NCI-H748 (cell line): ENCODE measurements around the gene ADD1.
A peak's percentile ranks its signal among the peaks of the same experiment; 100 is the strongest.

Source experiments
- DNase-seq: peaks from one replicate; lab custom pipeline; 2025; ENCODE audit not compliant: unreplicated experiment; lab: John Stamatoyannopoulos, UW

The ADD1 gene

DNA sequence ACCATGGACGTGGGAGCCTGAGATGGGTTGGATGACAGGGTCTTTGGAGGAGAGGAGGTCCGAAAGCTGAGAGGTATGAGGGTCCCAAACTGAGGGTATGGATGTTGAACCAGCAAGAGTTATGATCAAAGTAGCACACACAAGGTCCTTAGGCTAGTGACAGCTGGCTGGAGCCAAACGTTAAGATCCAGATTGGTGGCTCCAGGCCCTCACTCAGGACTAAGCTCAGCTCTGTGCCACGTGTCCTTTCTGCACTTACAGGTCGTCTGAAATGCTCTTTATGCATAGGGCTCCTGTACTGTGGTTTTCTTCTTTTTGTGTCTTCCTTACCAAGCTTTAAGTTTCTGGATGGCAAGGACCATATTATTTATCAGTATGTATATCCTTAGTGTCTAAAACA lies 35.4 kb downstream of the ADD1 start:
- no peak for DNase-seq

DNA sequence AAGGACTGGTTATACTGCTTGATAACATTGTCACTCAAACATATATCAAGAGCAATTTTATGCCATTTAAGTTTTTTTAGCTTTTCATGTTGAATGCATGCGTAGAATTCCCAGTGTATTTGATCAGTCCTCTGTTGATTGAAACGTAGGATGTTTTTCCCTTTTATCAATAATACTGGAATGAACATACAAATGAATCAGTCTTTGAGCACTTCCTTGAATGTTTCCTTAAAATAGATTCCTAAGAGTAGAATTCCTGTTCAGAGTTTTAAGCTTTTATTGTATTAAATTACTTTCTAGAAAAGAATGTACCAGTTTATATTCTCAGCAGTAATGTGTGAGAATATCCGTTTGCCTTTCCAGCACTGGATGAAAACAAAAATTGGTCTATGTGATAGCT lies 37.8 kb downstream of the ADD1 start:
- no peak for DNase-seq

GRCh38 chr4:2882341-2882740 lies 38.7 kb downstream of the ADD1 start:
- DNase-seq: no peak

GRCh38 chr4:2886161-2886560 lies 42.5 kb downstream of the ADD1 start:
- no peak for DNase-seq

- no peak for DNase-seq
These were observed 43.0 kb downstream of the ADD1 start for GRCh38 chr4:2886622-2887021.

- DNase-seq: no peak
These were observed 43.7 kb downstream of the ADD1 start for GRCh38 chr4:2887343-2887742.

GRCh38 chr4:2888886-2889285 lies 45.2 kb downstream of the ADD1 start:
- no peak for DNase-seq

DNA sequence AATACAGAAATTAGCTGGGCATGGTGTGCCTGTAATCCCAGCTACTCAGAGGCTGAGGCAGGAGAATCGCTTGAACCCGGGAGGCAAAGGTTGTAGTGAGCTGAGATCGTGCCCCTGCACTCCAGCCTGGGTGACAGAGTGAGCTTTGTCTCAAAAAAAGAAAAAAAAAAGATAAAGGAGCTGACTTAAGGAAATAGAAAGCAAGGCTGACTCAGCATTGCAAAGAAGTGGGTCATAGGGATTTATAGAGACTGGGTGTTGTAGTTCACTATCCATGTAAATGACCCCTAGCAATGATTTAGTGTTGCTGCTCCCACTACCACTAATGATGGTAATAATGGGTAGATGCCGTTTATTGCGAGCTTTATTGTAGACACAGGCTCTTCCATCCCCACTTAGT lies 47.6 kb downstream of the ADD1 start:
- DNase-seq: no peak

DNA sequence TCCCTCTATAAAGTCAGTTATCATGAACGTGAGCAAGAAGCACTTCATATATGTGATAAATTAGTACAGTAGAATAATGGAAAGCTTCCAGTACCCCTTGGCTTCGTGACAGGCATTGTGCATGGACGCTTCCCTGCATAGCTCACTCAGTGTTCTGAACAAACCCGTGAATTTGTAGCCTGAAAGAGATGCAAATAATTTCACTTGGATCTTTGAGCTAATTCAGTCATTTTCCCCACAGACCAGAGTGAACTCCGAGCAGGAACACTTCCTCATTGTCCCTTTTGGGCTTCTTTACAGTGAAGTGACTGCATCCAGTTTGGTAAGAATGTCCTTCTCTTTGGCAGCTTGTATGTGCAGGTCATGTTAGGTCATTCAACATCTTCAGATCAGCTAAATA lies 50.1 kb downstream of the ADD1 start:
- no peak for DNase-seq

DNA sequence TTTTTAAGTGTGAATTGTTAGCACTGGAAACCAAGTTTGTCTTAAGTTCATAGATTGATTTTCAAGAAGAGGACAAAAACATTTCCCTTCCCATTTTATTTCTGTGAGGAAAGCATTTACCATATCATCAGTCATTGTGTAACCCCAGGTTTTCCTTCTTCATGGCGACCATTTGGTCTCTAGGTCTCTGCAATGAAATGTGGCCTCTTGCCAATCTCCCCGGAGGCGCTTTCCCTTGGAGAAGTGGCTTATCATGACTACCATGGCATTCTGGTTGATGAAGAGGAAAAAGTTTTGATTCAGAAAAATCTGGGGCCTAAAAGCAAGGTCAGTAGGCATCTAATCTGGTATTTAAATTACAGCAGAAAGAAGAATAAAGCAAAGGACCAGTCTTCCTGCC lies 54.4 kb downstream of the ADD1 start:
- DNase-seq: no peak

- no peak for DNase-seq
These were observed 57.1 kb downstream of the ADD1 start for GRCh38 chr4:2900741-2901140.

GRCh38 chr4:2901186-2901585 lies 57.5 kb downstream of the ADD1 start:
- DNase-seq: no peak

- no peak for DNase-seq
These were observed 58.5 kb downstream of the ADD1 start for GRCh38 chr4:2902126-2902525.

DNA sequence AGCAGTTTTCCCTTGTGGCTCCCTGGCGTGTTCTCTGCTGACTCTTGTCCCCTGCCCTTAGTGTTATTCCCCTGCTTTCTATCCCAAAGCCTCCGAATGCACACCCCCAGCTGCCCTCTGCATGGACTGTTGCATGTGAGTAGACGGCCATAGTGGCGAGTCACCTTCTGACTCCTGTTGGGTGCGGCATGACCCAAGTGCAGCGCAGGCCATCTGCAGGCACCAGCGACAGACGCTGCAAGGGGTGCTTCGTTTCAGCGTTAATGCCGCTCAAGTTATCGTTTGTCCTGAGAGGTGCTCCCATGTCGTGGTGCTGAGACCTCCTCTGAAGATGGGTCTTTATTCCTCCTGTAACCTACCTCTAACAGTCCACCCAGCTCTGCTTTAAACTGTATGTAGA lies 61.9 kb downstream of the ADD1 start:
- no peak for DNase-seq

- DNase-seq: no peak
These were observed 62.6 kb downstream of the ADD1 start for GRCh38 chr4:2906218-2906617.

GRCh38 chr4:2907226-2907625 lies 63.6 kb downstream of the ADD1 start:
- DNase-seq: no peak

DNA sequence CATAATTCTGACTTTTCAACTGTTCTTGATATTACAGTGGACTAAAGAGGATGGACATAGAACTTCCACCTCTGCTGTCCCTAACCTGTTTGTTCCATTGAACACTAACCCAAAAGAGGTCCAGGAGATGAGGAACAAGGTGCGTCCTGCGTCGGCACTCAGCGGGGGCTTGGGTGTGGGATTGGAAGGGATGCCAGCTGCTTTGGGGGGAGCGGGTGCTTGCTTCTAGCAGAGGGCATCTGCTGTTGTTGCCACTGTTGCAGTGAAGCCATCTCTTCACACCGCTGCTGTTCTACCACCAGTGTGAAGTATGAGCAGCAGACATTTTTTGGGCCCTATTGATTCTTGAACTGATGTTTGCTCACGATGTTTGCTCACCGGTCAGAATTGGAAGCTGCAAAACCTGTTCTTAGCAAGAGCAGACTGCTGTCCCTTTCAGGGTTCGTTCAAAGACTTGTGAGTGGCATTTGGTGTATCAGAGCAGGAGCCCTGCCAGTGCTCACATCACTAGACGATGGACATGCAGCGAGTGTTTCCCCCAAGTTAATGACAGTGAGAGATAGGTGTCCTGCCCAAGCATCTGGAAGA lies 64.2 kb downstream of the ADD1 start:
- peak; percentile 57 for DNase-seq

- no peak for DNase-seq
These were observed 65.0 kb downstream of the ADD1 start for GRCh38 chr4:2908686-2909085.

DNA sequence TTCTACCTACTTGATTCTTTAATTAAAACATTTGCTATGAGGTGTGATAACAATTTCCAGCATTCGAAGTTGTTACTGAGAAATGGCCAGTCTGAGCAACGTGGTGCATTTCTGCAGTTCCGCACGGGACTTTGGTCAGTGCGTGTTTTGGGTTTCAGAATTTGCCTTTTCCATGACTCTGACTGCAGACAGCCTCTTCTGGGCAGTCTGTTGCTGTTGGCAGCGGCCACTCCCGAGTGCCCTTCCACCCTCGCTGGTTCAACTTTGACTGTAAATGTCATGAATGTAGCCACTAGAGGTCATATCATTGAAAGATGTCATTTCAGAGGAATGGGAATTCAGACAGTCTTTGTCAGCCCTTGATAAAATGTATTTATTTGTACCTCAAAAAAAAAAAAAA lies 65.9 kb downstream of the ADD1 start:
- no peak for DNase-seq

DNA sequence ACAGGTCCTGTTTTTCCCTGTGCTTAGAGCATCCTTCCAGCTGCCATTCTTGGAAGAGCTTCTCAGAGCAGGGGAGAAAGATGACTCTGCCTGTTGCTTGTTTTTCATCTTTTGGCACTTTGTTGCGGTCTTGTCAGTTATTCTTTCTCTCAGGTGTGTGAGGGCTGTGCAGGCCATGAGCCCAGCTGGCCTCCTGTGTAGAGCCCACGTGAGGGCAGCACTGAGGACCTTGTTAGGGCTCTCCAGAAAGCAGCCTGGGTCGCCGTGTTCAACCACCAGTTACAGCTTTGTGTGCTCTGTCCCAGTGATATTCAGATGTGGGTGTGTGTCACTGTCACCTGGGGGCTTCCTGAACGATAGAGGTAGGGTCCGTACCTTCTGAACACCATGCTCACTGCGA lies 66.8 kb downstream of the ADD1 start:
- no peak for DNase-seq

DNA sequence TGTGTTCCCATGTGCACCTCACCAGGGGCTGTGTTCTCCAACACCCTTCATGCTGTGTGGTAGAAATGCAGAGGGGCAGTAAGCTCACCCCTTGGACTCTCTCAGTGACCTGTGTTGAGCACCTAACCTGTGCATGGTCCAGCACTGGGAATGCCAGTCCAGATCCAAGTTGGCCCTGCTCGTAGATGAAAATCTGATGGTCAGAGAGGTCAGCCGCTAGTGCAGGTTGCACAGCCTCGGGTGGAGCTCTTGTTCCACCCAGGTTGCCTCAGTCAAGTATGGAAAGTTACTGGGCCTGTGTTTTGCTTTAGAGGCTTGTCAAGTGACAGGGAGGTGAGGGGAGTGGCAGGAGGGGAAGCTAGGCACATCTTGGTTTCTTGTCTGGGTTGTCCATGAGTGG lies 68.2 kb downstream of the ADD1 start:
- no peak for DNase-seq

DNA sequence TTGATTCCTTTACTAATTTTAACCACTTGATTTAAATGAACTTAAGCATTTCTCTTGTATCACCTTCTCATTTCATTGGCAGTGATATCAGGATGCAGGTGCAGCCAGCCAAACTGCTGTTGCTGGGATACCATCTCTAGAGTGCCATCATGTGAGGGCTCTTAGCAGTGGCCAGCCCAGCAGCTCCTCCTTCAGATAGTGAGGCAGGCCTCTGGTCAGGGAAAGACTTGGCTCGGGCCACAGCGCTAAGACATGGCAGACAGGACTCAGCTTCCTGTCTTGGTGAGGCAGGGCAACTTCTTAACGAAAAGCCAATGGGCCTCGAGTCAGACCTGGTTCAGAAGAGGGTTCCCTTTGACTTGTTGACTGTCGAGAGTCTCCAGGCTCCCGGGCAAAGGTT lies 69.5 kb downstream of the ADD1 start:
- DNase-seq: no peak

- DNase-seq: no peak
These were observed 70.8 kb downstream of the ADD1 start for GRCh38 chr4:2914256-2915126.
